HEK293T (cell line): ENCODE measurements around the gene FNDC3B.

Experiments used
- CTCF ChIA-PET: fragments of 350-600 bp; formaldehyde crosslinking; extraction: SDS; loops from one replicate; lab custom pipeline; 2021; ENCODE audit warnings: antibody characterized with exemption, inconsistent platforms; lab: Yijun Ruan, JAX
- POLR2A ChIA-PET: fragments of 350-600 bp; formaldehyde crosslinking; extraction: SDS; loops from one replicate; lab custom pipeline; 2020; ENCODE audit warnings: antibody characterized with exemption, inconsistent platforms; lab: Yijun Ruan, JAX
- DNase-seq: peaks from one replicate; pipeline ENCODE4 v3.0.0; 2012; ENCODE audit warnings: mixed read lengths; ENCODE audit errors: extremely low spot score
- ARNT ChIP-seq: fragments of 450-650 bp; IDR thresholded peaks from 2 replicates; pipeline ENCODE4 v1.6.1; 2017; ENCODE audit warnings: mild to moderate bottlenecking
- BHLHE40 ChIP-seq: fragments of 450-650 bp; IDR thresholded peaks from 2 replicates; pipeline ENCODE4 v1.6.1; 2016; ENCODE audit warnings: mild to moderate bottlenecking, moderate library complexity, borderline replicate concordance
- CTBP1 ChIP-seq: fragments of 450-650 bp; IDR thresholded peaks from 2 replicates; pipeline ENCODE4 v1.6.1; 2016; ENCODE audit warnings: borderline replicate concordance
- ELF4 ChIP-seq: fragments of 450-650 bp; IDR thresholded peaks from 2 replicates; pipeline ENCODE4 v1.6.1; 2017; ENCODE audit warnings: antibody characterized with exemption
- FOXA1 ChIP-seq: fragments of 450-650 bp; IDR thresholded peaks from 2 replicates; pipeline ENCODE4 v1.6.1; 2016; ENCODE audit warnings: mild to moderate bottlenecking
- FOXK2 ChIP-seq: fragments of 450-650 bp; IDR thresholded peaks from 2 replicates; pipeline ENCODE4 v1.6.1; 2016; ENCODE audit warnings: mild to moderate bottlenecking
- FOXM1 ChIP-seq: fragments of 450-650 bp; IDR thresholded peaks from 2 replicates; pipeline ENCODE4 v1.6.1; 2017; ENCODE audit warnings: mild to moderate bottlenecking, borderline replicate concordance
- HDGF ChIP-seq: fragments of 450-650 bp; IDR thresholded peaks from 2 replicates; pipeline ENCODE4 v1.6.1; 2017; ENCODE audit warnings: antibody characterized with exemption, borderline replicate concordance
- L3MBTL2 ChIP-seq: fragments of 450-650 bp; conservative IDR thresholded peaks from 2 replicates; pipeline ENCODE4 v1.6.1; 2016; ENCODE audit warnings: mild to moderate bottlenecking
- LEF1 ChIP-seq: fragments of 450-650 bp; IDR thresholded peaks from 2 replicates; pipeline ENCODE4 v1.6.1; 2017; ENCODE audit warnings: mild to moderate bottlenecking, borderline replicate concordance
- NFRKB ChIP-seq: fragments of 450-650 bp; IDR thresholded peaks from 2 replicates; pipeline ENCODE4 v1.6.1; 2016; ENCODE audit warnings: mild to moderate bottlenecking, moderate library complexity
- PKNOX1 ChIP-seq: fragments of 450-650 bp; IDR thresholded peaks from 2 replicates; pipeline ENCODE4 v1.6.1; 2016
- SP1 ChIP-seq: fragments of 450-650 bp; IDR thresholded peaks from 2 replicates; pipeline ENCODE4 v1.6.1; 2017
- SUZ12 ChIP-seq: fragments of 450-650 bp; IDR thresholded peaks from 2 replicates; pipeline ENCODE4 v1.6.1; 2016; ENCODE audit warnings: mild to moderate bottlenecking
- TARDBP ChIP-seq: fragments of 450-650 bp; IDR thresholded peaks from 2 replicates; pipeline ENCODE4 v1.6.1; 2016
- ZNF384 ChIP-seq: fragments of 450-650 bp; IDR thresholded peaks from 2 replicates; pipeline ENCODE4 v1.6.1; 2016

Gene FNDC3B

GRCh38 chr3:172383306-172383796 lies 344.0 kb downstream of the FNDC3B start:
- no peak for TF ChIP-seq FOXK2
- no peak for TF ChIP-seq HDGF
- TF ChIP-seq ELF4: no peak
- no peak for TF ChIP-seq ARNT
- TF ChIP-seq ZNF384: no peak
- no peak for TF ChIP-seq SUZ12
- no peak for TF ChIP-seq LEF1
- no peak for TF ChIP-seq L3MBTL2
- TF ChIP-seq PKNOX1: no peak
- no peak for TF ChIP-seq TARDBP
- no peak for TF ChIP-seq BHLHE40
- TF ChIP-seq CTBP1: no peak
- TF ChIP-seq NFRKB: no peak
- TF ChIP-seq FOXA1: no peak
- TF ChIP-seq SP1: no peak
- no peak for TF ChIP-seq FOXM1
- no peak for DNase-seq
- ChIA-PET POLR2A (no interaction called here), CTCF (no interaction called here)

GRCh38 chr3:172384836-172385235 lies 345.5 kb downstream of the FNDC3B start:
- no peak for DNase-seq
- no peak for TF ChIP-seq ELF4
- no peak for TF ChIP-seq FOXA1
- TF ChIP-seq CTBP1: no peak
- no peak for TF ChIP-seq SUZ12
- TF ChIP-seq ZNF384: no peak
- TF ChIP-seq NFRKB: no peak
- TF ChIP-seq PKNOX1: no peak
- TF ChIP-seq LEF1: no peak
- TF ChIP-seq HDGF: no peak
- TF ChIP-seq BHLHE40: no peak
- TF ChIP-seq L3MBTL2: no peak
- no peak for TF ChIP-seq TARDBP
- TF ChIP-seq SP1: no peak
- no peak for TF ChIP-seq FOXK2
- TF ChIP-seq ARNT: no peak
- TF ChIP-seq FOXM1: no peak
- CTCF ChIA-PET: no interaction called here
- POLR2A ChIA-PET: no interaction called here

- DNase-seq: no peak
- CTCF ChIA-PET: no interaction called here
- TF ChIP-seq LEF1 (no peak), FOXK2 (no peak), CTBP1 (no peak), ARNT (no peak), FOXA1 (no peak), ZNF384 (no peak), TARDBP (no peak), BHLHE40 (no peak), L3MBTL2 (no peak), SP1 (no peak), HDGF (no peak), FOXM1 (no peak), SUZ12 (no peak), ELF4 (no peak), PKNOX1 (no peak)
- POLR2A ChIA-PET: no interaction called here
Measured at GRCh38 chr3:172387728-172388127, 348.4 kb downstream of the FNDC3B start.

DNA sequence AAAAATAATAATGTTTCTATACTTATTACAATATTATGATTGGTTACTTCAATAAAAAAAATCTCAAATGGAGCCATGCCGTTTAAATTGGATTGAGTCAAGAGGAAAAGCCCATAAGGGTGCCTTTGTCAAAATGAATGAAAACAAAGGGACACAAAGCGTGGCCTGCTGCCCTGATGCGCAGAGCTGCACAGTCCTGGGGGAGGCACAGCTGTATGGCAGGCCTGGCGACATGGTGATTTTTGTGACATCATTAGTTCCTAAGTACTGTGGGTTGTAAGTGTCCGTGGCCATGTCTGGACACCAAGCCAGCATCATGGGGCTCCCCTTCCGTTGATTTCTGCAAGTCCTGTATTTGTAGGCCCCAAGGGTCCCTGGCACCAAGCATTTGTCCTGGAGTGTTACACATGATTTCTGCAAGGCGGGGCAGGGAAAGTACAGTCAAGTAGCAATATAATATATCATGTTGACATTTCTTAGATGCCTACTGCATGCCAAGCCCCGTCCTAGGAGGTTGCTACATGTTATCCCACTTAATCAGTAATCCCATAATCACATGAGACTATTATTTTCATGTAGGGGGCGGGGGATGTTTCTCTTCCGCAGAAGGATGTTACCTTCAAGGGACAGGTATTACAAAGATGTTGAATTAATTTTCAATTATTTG lies 349.2 kb downstream of the FNDC3B start:
- TF ChIP-seq SP1: no peak
- TF ChIP-seq FOXM1: no peak
- TF ChIP-seq HDGF: no peak
- no peak for TF ChIP-seq ARNT
- no peak for TF ChIP-seq FOXA1
- no peak for TF ChIP-seq L3MBTL2
- no peak for TF ChIP-seq NFRKB
- TF ChIP-seq LEF1: no peak
- TF ChIP-seq BHLHE40: no peak
- no peak for TF ChIP-seq ZNF384
- no peak for TF ChIP-seq FOXK2
- no peak for TF ChIP-seq TARDBP
- TF ChIP-seq SUZ12: no peak
- DNase-seq: no peak
- CTCF ChIA-PET: no interaction called here
- POLR2A ChIA-PET: no interaction called here

DNA sequence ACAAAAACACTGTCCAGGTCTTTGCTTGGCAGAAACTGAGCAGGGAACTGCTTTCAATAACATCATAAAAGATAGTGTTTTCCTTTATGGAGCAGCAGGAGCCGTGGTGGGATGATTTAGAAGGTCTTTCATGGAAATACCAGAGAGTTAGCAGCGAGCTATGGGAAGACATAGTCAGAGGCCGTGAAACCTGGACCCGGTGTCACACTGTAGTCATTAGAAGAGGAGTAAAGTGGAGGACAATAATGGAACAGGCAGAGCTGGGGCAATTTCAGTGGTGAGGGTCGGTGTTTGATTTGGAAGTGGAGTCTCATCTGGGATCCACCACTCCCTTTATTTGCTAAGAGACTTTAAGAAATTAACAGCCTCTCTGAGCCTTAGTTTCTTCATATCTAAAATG lies 351.4 kb downstream of the FNDC3B start:
- ChIA-PET POLR2A (no interaction called here), CTCF (no interaction called here)
- DNase-seq: no peak
- no peak for TF ChIP-seq HDGF
- TF ChIP-seq FOXA1: no peak
- TF ChIP-seq CTBP1: no peak
- no peak for TF ChIP-seq LEF1
- TF ChIP-seq NFRKB: no peak
- TF ChIP-seq SUZ12: no peak
- no peak for TF ChIP-seq FOXK2
- TF ChIP-seq SP1: no peak
- TF ChIP-seq BHLHE40: no peak
- TF ChIP-seq ELF4: no peak
